Right hindlimb (tissue), 1 donor: ENCODE results near the gene NECTIN3.

Experiments used
- DNase-seq: peaks from one replicate; pipeline ENCODE4 v3.0.0-alpha.2; 2018

NECTIN3 gene

DNA sequence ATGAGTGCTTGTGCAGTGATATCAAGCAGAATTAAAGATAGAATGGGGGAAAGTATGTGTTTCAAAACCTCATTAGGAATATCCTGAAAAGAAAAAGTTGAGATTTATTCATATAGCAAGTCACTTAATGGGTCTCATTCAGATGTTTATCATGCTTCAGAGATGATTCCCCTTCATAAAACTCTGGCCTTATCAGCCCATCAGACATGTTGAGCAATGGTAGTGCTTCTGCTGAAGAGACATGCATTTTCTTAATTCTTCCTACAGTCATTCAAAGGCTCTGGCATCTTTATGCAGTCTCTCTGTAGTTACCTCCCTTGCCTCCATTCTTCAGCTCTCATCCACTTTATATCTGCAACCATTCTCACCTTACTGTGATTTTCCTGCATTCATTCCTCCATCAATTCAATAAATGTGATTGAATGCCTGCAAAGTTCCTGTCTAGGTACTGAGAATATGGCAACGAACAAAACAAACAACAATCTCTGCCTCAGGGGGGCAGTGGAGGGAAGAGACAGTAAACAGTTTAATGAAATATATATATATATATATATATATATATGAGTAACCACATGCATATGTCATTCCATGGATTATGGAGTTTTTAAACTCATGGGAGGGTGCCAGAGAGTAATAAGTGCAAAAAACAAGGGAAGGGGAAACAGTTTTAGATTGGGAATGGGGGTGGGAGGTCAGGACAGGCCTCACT is 138.5 kb downstream of the NECTIN3 start:
- DNase-seq = no peak

DNA sequence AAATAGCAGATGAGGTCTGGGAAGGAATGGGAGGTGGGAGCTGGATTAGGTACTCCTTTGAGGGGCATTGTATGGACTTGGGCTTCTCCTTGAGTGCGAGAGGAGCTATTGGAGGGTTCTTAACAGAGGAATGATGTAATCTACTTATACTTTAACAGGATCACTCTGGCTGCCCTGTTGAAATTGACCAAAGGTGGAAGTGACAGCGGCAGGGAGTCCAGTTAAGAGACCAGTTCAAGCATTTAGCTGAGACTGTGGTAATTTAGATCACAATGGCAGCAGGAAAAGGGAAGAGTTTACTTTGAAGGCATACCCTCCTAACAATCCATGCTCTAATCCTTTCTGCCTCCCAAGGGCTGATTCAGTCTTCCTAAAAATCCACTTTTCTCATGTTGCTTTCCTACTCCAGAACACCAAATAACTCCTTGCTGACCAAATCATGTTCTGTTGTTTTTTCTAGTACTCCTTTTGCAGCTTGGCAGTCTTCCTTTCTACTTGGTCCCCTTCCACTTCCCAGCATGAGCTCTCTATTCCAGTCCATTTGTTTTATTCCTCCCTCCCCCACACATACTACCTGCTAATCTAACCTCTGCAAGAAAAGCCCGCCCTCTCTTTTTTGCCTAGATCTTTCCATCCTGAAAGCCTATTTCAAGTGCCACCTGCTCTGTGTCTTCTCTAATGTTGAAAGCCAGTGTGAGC is 139.4 kb downstream of the NECTIN3 start:
- no peak for DNase-seq

DNA sequence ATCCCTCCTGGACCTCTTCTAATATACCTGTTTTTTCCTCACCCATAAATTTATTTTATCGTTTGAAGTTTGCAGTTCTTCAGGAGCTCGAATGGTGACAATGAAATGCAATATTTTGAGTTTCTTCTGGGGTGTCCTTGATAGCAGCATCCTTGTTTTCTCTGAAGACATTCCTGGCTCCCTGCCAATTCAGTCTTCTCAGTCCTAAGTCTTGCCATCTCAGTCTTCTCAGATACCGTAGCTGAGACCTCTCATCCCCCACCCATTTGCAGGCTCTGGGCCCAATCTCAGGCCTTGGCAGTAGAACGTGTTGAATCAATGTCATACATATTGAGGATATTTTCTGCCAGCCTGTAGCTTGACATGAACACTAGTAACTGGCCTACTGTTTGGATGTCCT is 140.9 kb downstream of the NECTIN3 start:
- no peak for DNase-seq

- DNase-seq = no peak
These were observed 143.9 kb downstream of the NECTIN3 start for GRCh38 chr3:111215481-111215880.

DNA sequence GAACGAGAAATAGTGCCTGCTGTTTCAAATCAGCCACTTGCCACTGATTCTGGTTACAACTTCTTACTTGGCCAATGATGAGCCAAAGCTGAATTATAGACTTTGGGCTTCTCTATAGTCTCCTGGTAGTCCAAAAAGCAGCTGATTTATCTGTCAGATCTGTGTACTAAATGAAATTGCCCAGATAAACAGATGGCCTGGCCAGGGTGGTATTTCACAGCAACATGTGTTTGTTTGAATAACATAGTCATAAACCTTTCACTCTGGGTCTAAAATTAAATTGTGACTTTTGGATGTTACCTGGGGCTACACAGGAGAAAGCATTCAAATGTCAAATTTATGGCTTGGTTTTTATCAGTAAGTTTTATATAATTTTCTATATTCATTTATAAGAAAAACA is 147.0 kb downstream of the NECTIN3 start:
- no peak for DNase-seq

- no peak for DNase-seq
These were observed 155.6 kb downstream of the NECTIN3 start for GRCh38 chr3:111227216-111227615.

GRCh38 chr3:111229301-111229700 is 157.7 kb downstream of the NECTIN3 start:
- DNase-seq = no peak

- DNase-seq = no peak
These were observed 165.5 kb downstream of the NECTIN3 start for GRCh38 chr3:111236836-111237713.

- no peak for DNase-seq
These were observed 166.3 kb downstream of the NECTIN3 start for GRCh38 chr3:111237946-111238345.

DNA sequence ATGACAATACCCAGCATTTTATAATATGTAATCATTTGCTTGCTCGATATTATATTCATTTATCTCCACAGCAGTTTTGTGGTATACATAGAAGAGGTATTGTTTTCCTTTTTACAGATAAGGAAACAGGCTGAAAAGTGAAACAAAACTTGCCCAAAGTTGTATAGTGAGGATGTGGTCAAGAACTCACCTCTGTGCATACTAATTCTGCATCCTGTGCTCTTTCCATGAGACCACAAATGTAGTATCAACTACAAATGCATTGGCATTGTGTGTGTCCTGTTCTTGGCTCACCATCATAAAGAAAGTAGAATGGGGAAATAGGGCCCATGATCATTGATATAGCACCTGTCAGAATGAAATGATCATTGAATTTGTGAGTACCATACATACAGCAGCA is 167.3 kb downstream of the NECTIN3 start:
- no peak for DNase-seq

- no peak for DNase-seq
These were observed 170.3 kb downstream of the NECTIN3 start for GRCh38 chr3:111241960-111242359.
